MM.1S (cell line): ENCODE data around the gene TMEM214.

ENCODE experiments used
- DNase-seq: peaks from one replicate; pipeline ENCODE4 v3.0.0-alpha.2; 2015
- H2AFZ ChIP-seq: fragments of 300-600 bp; sonication (generic); 2 replicates; pipeline ENCODE4 v1.6.0; 2016; ENCODE audit warnings: antibody characterized with exemption, low read length
- H3F3A ChIP-seq: fragments of 300-600 bp; sonication (generic); 2 replicates; pipeline ENCODE4 v1.6.1; 2016; ENCODE audit warnings: mild to moderate bottlenecking, antibody characterized with exemption, low read length, moderate library complexity, mixed read lengths; ENCODE audit not compliant: insufficient read depth
- H3K27ac ChIP-seq: fragments of 300-600 bp; sonication (generic); 2 replicates; pipeline ENCODE4 v1.5.1; 2016; ENCODE audit warnings: mild to moderate bottlenecking, low read length
- H3K27me3 ChIP-seq: fragments of 300-600 bp; sonication (generic); replicated peaks from 2 replicates; pipeline ENCODE4 v1.6.0; 2016; ENCODE audit warnings: low read length; ENCODE audit not compliant: insufficient read depth
- H3K36me3 ChIP-seq: fragments of 300-600 bp; sonication (generic); replicated peaks from 2 replicates; pipeline ENCODE4 v1.6.1; 2016; ENCODE audit warnings: mild to moderate bottlenecking, low read length, mixed read lengths; ENCODE audit not compliant: insufficient read depth
- H3K4me1 ChIP-seq: fragments of 300-600 bp; sonication (generic); 2 replicates; pipeline ENCODE4 v1.6.1; 2016; ENCODE audit warnings: low read length, mixed read lengths
- H3K4me2 ChIP-seq: fragments of 300-600 bp; sonication (generic); 2 replicates; pipeline ENCODE4 v1.6.0; 2016; ENCODE audit warnings: low read depth, low read length
- H3K4me3 ChIP-seq: fragments of 300-600 bp; sonication (generic); 2 replicates; pipeline ENCODE4 v1.5.1; 2016; ENCODE audit warnings: low read length, mixed read lengths
- H3K79me2 ChIP-seq: fragments of 300-600 bp; sonication (generic); 2 replicates; pipeline ENCODE4 v1.6.1; 2016; ENCODE audit warnings: mixed run types, low read length, mixed read lengths
- H3K9ac ChIP-seq: fragments of 300-600 bp; sonication (generic); 2 replicates; pipeline ENCODE4 v1.6.1; 2016; ENCODE audit warnings: low read length, mixed read lengths
- H3K9me2 ChIP-seq: fragments of 300-600 bp; sonication (generic); replicated peaks from 2 replicates; pipeline ENCODE4 v1.6.1; 2016; ENCODE audit warnings: mild to moderate bottlenecking, low read length, mixed read lengths; ENCODE audit not compliant: insufficient read depth
- H3K9me3 ChIP-seq: fragments of 300-600 bp; sonication (generic); replicated peaks from 2 replicates; pipeline ENCODE4 v1.6.1; 2016; ENCODE audit warnings: mild to moderate bottlenecking, low read length, mixed read lengths; ENCODE audit not compliant: insufficient read depth
- H4K20me1 ChIP-seq: fragments of 300-600 bp; sonication (generic); 2 replicates; pipeline ENCODE4 v1.6.1; 2016; ENCODE audit warnings: mild to moderate bottlenecking, low read length, moderate library complexity, mixed read lengths; ENCODE audit not compliant: insufficient read depth
- EZH2 ChIP-seq: fragments of 300-600 bp; sonication (generic); optimal IDR thresholded peaks from 2 replicates; pipeline ENCODE3; 2017; ENCODE audit warnings: low read depth, mild to moderate bottlenecking, antibody characterized with exemption, low read length, mixed read lengths
- EZH2phosphoT487 ChIP-seq: fragments of 300-600 bp; sonication (generic); IDR thresholded peaks from 2 replicates; pipeline ENCODE4 v1.6.1; 2018; ENCODE audit warnings: antibody characterized with exemption, low read length
- TF ChIP-seq, protein P1 (sequence below): fragments of 300-600 bp; sonication (generic); IDR thresholded peaks from 2 replicates; pipeline ENCODE4 v1.5.1; 2016; ENCODE audit warnings: antibody characterized with exemption, low read length, mixed read lengths

The TMEM214 gene

DNA sequence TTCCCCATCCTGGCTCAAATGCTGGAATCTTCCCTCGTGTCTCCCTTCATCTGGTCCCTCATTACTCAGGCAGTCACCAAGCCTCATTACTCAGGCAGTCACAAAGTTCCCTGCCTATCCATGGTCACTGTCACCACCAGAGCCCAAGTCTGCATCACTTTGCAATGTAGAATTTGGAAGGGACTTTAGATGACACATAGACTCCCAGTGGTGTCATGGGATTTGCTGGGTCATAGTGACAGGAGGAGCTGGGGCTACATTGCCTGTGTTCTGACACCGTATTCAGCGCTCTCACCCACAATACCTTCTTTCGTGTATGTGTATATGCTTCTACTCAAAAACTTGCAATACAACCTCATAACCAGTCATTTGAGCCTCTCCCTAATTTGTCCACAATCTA lies 43.6 kb downstream of the TMEM214 start:
- no peak overlapping the region for H2AFZ ChIP-seq
- H3K27ac ChIP-seq = peak overlapping the region; percentile 63; the same call in 1 of the 2 replicates
- no peak overlapping the region for H3K9ac ChIP-seq
- H3K4me2 ChIP-seq = no peak overlapping the region
- no peaks in the 10 kb centered on the region for H3K9me3 ChIP-seq
- no peaks in the 10 kb centered on the region for H3K9me2 ChIP-seq
- H3K36me3 ChIP-seq = no peaks in the 10 kb centered on the region
- no peak for TF ChIP-seq EZH2
- TF ChIP-seq, protein P1, sequence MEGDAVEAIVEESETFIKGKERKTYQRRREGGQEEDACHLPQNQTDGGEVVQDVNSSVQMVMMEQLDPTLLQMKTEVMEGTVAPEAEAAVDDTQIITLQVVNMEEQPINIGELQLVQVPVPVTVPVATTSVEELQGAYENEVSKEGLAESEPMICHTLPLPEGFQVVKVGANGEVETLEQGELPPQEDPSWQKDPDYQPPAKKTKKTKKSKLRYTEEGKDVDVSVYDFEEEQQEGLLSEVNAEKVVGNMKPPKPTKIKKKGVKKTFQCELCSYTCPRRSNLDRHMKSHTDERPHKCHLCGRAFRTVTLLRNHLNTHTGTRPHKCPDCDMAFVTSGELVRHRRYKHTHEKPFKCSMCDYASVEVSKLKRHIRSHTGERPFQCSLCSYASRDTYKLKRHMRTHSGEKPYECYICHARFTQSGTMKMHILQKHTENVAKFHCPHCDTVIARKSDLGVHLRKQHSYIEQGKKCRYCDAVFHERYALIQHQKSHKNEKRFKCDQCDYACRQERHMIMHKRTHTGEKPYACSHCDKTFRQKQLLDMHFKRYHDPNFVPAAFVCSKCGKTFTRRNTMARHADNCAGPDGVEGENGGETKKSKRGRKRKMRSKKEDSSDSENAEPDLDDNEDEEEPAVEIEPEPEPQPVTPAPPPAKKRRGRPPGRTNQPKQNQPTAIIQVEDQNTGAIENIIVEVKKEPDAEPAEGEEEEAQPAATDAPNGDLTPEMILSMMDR = no peak
- no peak for TF ChIP-seq EZH2phosphoT487
- peaks cover 55% of the 10 kb centered on the region for H3K4me1 ChIP-seq
- H3K4me3 ChIP-seq = no peak overlapping the region
- no peaks in the 10 kb centered on the region for H4K20me1 ChIP-seq
- DNase-seq = no peak
- no peaks in the 10 kb centered on the region for H3K27me3 ChIP-seq
- H3F3A ChIP-seq = peaks cover 25% of the 10 kb centered on the region
- peaks cover 20% of the 10 kb centered on the region for H3K79me2 ChIP-seq

DNA sequence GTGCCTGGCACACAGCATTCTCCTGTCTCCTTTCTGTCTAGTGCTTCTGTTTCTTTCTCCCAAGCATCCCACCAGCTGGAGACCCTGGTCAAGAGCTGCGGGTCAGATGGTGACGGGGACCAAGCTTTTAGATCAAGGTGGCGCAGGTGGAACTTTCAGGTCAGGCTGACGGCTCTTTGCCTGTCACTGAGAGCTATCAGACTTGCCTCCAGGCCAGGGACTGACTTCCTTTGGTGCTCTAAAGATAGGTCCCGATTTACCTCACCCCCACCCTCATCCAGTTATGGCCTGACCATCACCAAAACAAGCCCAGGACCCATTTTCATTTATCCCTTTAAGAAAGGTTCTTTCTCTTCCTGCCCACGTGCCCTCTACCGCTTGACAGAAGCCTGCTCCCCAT lies 44.5 kb downstream of the TMEM214 start:
- Histone ChIP-seq H3K79me2 (peaks cover 23% of the 10 kb centered on the region), H2AFZ (peak overlapping the region; percentile 44), H3K9ac (peak overlapping the region; percentile 24), H3K4me3 (peak overlapping the region; percentile 17; the same call in 1 of the 2 replicates), H3K4me2 (peak overlapping the region; percentile 51), H3F3A (peaks cover 29% of the 10 kb centered on the region), H3K9me3 (no peaks in the 10 kb centered on the region), H3K9me2 (no peaks in the 10 kb centered on the region), H4K20me1 (no peaks in the 10 kb centered on the region), H3K27ac (peak overlapping the region; percentile 63; the same call in 1 of the 2 replicates), H3K27me3 (no peaks in the 10 kb centered on the region), H3K36me3 (no peaks in the 10 kb centered on the region), H3K4me1 (peaks cover 62% of the 10 kb centered on the region)
- DNase-seq = peak; percentile 76
- TF ChIP-seq EZH2 = no peak

DNA sequence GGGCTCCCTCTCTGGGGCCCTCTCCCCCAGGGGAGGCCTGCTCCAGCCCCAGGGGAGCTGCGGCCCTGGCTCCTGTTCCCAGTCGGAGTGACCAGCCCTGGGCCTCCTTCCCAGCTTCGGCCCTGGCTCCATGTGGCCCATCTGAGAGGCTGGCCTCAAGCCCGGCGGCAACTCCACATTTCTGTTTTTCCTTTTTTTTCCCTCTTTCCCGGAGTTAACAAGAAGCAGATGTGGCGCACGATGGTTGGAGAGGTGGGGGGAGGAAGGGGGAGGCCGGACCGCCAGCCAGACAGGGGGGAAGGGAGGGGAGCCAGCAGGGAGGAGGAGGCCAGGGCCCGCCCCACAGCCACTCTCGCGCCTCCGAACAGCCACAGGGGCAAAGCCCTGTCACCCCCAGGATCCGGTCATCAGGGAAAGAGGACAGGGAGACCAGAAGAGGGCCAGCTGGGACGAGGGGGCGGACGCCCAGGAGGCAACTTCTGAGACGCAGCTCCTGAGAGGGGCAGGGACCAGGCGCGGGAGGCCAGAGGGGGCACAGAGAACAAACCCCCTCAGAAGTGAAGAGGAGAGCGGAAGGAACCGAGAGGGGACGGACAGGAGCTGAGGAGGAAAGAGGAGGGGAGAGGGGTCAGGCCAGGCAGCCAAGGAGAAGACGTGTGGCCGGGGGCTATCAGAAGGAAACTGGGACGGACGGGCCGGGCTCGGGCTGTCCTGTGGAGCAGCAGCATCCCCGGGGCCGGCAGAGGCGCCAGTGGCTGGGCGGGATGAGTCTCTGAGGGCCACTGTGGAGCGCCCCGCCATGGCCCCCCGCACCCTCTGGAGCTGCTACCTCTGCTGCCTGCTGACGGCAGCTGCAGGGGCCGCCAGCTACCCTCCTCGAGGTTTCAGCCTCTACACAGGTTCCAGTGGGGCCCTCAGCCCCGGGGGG lies 45.8 kb downstream of the TMEM214 start, which contains the start of gene EMILIN1:
EMILIN1 (plus strand) TSS at position 349 of the 928 bp plus-strand sequence; CDS start at position 800, 451 bp downstream.
- H3K9me2 ChIP-seq = no peaks in the 10 kb centered on the region
- no peaks in the 10 kb centered on the region for H4K20me1 ChIP-seq
- no peaks in the 10 kb centered on the region for H3K36me3 ChIP-seq
- peak within 1 kb of the TSS; percentile 63; the same call in 1 of the 2 replicates for H3K27ac ChIP-seq
- no peak for DNase-seq
- peak within 1 kb of the TSS; percentile 57 for H3K4me3 ChIP-seq
- peak within 1 kb of the TSS; percentile 60 for H3K9ac ChIP-seq
- TF ChIP-seq EZH2phosphoT487 = no peak
- TF ChIP-seq, protein P1 = no peak
- no peak for TF ChIP-seq EZH2
- H3F3A ChIP-seq = peaks cover 29% of the 10 kb centered on the region
- H3K4me2 ChIP-seq = peak within 1 kb of the TSS; percentile 51
- H3K9me3 ChIP-seq = no peaks in the 10 kb centered on the region
- peaks cover 60% of the 10 kb centered on the region for H3K4me1 ChIP-seq
- peak within 1 kb of the TSS; percentile 44 for H2AFZ ChIP-seq
- peaks cover 23% of the 10 kb centered on the region for H3K79me2 ChIP-seq
- no peaks in the 10 kb centered on the region for H3K27me3 ChIP-seq
